Stomach (tissue), 4 donors: ENCODE data around the gene CWC22.

ENCODE experiments used
- CTCF ChIP-seq, 7 experiments: fragments of 450-650 bp in 4 of 7; fragments of 200-600 bp in 3 of 7; sonication (generic) in 3 of 7; IDR thresholded peaks; one replicate each; pipeline ENCODE4 v1.5.1; 2016 to 2019; ENCODE audit warnings: antibody characterized with exemption in 7 of 7, control low read depth in 2 of 7, mild to moderate bottlenecking in 1 of 7
- EP300 ChIP-seq: sonication (generic); formaldehyde crosslinking; IDR thresholded peaks from one replicate; pipeline ENCODE4 v1.6.1; 2017; ENCODE audit warnings: antibody characterized with exemption
- POLR2A ChIP-seq, 4 donors: fragments of 450-650 bp; IDR thresholded peaks; one replicate each; pipeline ENCODE4 v1.6.1; 2016; ENCODE audit warnings: antibody characterized with exemption in 4 of 4, control low read depth in 2 of 4, mild to moderate bottlenecking in 1 of 4, moderate library complexity in 1 of 4
- POLR2AphosphoS5 ChIP-seq, 3 donors: sonication (generic); formaldehyde crosslinking; IDR thresholded peaks; one replicate each; pipeline ENCODE4 v1.6.1; 2016; ENCODE audit warnings: antibody characterized with exemption in 3 of 3

GRCh38 chr2:179965291-179966258 lies 41.5 kb downstream of the CWC22 start:
- no peak for TF ChIP-seq EP300
- no peak for TF ChIP-seq CTCF (IDR thresholded peaks at IDR 0.05)
- TF ChIP-seq POLR2A (IDR thresholded peaks at IDR 0.05) = no peak
- no peak for TF ChIP-seq POLR2AphosphoS5 (IDR thresholded peaks at IDR 0.05)
